ENCODE measurements around the gene IFT88.

DNA sequence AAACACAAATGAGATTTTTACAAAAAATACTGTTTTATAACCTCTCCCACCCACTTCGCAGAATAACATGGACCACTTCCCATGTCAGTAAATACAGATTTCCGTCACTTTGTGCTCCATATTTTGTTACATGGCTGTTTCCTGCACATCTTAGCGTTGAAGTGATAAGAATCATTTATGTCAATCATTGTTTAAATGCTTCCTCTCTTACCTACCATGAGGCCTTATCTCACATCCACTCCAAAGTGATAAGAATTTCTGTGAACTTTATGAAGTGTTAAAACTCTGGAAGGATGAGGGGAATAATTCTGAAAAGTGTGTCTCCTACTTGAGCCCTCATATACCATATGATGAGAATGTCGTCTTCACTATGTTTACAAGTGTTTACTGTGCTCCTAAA lies 100.0 kb downstream of the IFT88 start:
- TF ChIP-seq, protein P1, sequence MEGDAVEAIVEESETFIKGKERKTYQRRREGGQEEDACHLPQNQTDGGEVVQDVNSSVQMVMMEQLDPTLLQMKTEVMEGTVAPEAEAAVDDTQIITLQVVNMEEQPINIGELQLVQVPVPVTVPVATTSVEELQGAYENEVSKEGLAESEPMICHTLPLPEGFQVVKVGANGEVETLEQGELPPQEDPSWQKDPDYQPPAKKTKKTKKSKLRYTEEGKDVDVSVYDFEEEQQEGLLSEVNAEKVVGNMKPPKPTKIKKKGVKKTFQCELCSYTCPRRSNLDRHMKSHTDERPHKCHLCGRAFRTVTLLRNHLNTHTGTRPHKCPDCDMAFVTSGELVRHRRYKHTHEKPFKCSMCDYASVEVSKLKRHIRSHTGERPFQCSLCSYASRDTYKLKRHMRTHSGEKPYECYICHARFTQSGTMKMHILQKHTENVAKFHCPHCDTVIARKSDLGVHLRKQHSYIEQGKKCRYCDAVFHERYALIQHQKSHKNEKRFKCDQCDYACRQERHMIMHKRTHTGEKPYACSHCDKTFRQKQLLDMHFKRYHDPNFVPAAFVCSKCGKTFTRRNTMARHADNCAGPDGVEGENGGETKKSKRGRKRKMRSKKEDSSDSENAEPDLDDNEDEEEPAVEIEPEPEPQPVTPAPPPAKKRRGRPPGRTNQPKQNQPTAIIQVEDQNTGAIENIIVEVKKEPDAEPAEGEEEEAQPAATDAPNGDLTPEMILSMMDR (IDR thresholded peaks at IDR 0.05) = no peak
- no peak for TF ChIP-seq POLR2A (IDR thresholded peaks at IDR 0.05)

All from uterus (tissue), 2 donors.